ENCODE measurements around the gene EFHD1.

- no peak for TF ChIP-seq CTCF (IDR thresholded peaks at IDR 0.05; ENCODE audit: low read length)
- TF ChIP-seq EZH2 (optimal IDR thresholded peaks at IDR 0.05; ENCODE audit: low read depth, low read length) = no peak
- no peak for TF ChIP-seq EZH2phosphoT487 (IDR thresholded peaks at IDR 0.05; ENCODE audit: low read length)
Measured at GRCh38 chr2:232636788-232637420, 3.5 kb downstream of the EFHD1 start.

Data from MM.1S (cell line).